ENCODE measurements around the gene TNS1. TPM values are rescaled to one million over a fixed set of nuclear protein-coding genes. Genes with fewer than 3 reads are reported as not detected.

The TNS1 gene
- total and polyA plus RNA-seq, 2 experiments from 2014 or later, result 16.2 to 27.6 TPM

DNA sequence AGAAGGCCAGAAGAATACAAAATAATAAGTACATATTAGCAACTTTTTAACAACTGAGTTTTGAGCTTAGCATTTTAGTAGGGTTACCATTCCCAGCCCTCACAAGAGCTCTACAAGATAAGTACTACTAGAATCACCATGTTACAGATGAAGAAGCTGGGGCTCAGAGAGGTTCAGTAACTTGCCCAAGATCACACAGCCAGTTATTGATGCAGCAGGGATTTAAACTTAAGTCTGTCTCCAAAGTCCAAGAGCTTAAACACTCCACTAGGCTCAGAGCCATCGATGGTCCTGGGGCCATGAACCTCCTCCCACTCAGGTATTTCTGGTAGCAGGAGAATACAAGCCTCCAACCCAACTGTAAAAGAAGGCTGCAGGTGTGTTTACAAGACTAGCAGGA, 30.8 kb downstream of the TNS1 start:
- DNase-seq (ENCODE audit: low spot score), result no peak
- no peak overlapping the region for H3K27ac ChIP-seq
- no peak for TF ChIP-seq EZH2phosphoT487 (IDR thresholded peaks at IDR 0.05; ENCODE audit: low read depth, severe bottlenecking, unreplicated experiment)
- TF ChIP-seq EZH2 (IDR thresholded peaks at IDR 0.05; ENCODE audit: borderline replicate concordance), result no peak
- no peak for TF ChIP-seq CTCF (IDR thresholded peaks at IDR 0.05; ENCODE audit: poor library complexity)
- H3K9me3 ChIP-seq (ENCODE audit: low read depth), result no peaks in the 10 kb centered on the region
- H3K79me2 ChIP-seq, result peaks cover 26% of the 10 kb centered on the region
- no peaks in the 10 kb centered on the region for H3K27me3 ChIP-seq
- no peaks in the 10 kb centered on the region for H4K20me1 ChIP-seq (ENCODE audit: insufficient read depth, poor library complexity, severe bottlenecking)
- H3K9me2 ChIP-seq (replicated peaks; ENCODE audit: insufficient read depth), result no peaks in the 10 kb centered on the region
- H3K4me1 ChIP-seq (ENCODE audit: insufficient read depth), result peaks cover 4% of the 10 kb centered on the region
- 61% methylated on average over 1 of the region's 1 CpG for WGBS (ENCODE audit: low lambda C conversion rate, missing lambda C conversion rate)
- no peak overlapping the region for H3K4me2 ChIP-seq
- H2AFZ ChIP-seq, result no peak overlapping the region
- H3K36me3 ChIP-seq (replicated peaks; ENCODE audit: insufficient read depth, low read depth), result no peaks in the 10 kb centered on the region
- no peak overlapping the region for H3K4me3 ChIP-seq

DNA sequence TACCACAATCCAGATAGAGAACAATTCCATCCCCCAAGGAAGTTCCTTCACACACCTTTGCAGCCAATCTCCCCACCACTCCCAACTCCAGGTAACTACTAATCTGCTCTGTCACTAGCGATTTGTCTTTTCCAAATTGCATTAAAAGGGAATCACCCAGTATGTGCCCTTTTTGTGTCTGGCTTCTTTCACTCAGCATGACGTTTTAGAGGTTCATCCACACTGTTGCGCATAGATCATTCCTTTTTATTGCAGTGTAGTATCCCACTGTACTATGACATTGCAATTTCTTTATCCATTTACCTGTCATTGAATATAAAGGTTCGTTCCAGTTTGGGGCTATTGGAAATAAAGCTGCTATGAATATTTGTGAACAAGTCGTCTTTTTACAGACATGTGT, 31.6 kb downstream of the TNS1 start:
- Histone ChIP-seq H3K9me3 (ENCODE audit: low read depth) (no peaks in the 10 kb centered on the region), H4K20me1 (ENCODE audit: insufficient read depth, poor library complexity, severe bottlenecking) (no peaks in the 10 kb centered on the region), H2AFZ (no peak overlapping the region), H3K27ac (no peak overlapping the region), H3K9me2 (replicated peaks; ENCODE audit: insufficient read depth) (no peaks in the 10 kb centered on the region), H3K4me3 (no peak overlapping the region), H3K36me3 (replicated peaks; ENCODE audit: insufficient read depth, low read depth) (no peaks in the 10 kb centered on the region), H3K79me2 (peaks cover 26% of the 10 kb centered on the region), H3K4me2 (no peak overlapping the region), H3K27me3 (no peaks in the 10 kb centered on the region), H3K4me1 (ENCODE audit: insufficient read depth) (peaks cover 10% of the 10 kb centered on the region)
- DNase-seq (ENCODE audit: low spot score), result no peak
- 81% methylated on average over 5 of the region's 5 CpGs for WGBS (ENCODE audit: low lambda C conversion rate, missing lambda C conversion rate)
- TF ChIP-seq EZH2phosphoT487 (IDR thresholded peaks at IDR 0.05; ENCODE audit: low read depth, severe bottlenecking, unreplicated experiment) (no peak), CTCF (IDR thresholded peaks at IDR 0.05; ENCODE audit: poor library complexity) (no peak), EZH2 (IDR thresholded peaks at IDR 0.05; ENCODE audit: borderline replicate concordance) (no peak)

- Histone ChIP-seq H3K27ac (no peak overlapping the region), H3K4me1 (ENCODE audit: insufficient read depth) (peaks cover 19% of the 10 kb centered on the region), H3K4me2 (no peak overlapping the region), H3K27me3 (no peaks in the 10 kb centered on the region), H3K79me2 (peaks cover 26% of the 10 kb centered on the region), H3K9me3 (ENCODE audit: low read depth) (no peaks in the 10 kb centered on the region), H3K4me3 (no peak overlapping the region), H2AFZ (no peak overlapping the region), H3K9me2 (replicated peaks; ENCODE audit: insufficient read depth) (no peaks in the 10 kb centered on the region), H4K20me1 (ENCODE audit: insufficient read depth, poor library complexity, severe bottlenecking) (no peaks in the 10 kb centered on the region), H3K36me3 (replicated peaks; ENCODE audit: insufficient read depth, low read depth) (no peaks in the 10 kb centered on the region)
- TF ChIP-seq CTCF (IDR thresholded peaks at IDR 0.05; ENCODE audit: poor library complexity), result no peak
- no peak for TF ChIP-seq EZH2 (IDR thresholded peaks at IDR 0.05; ENCODE audit: borderline replicate concordance)
- TF ChIP-seq EZH2phosphoT487 (IDR thresholded peaks at IDR 0.05; ENCODE audit: low read depth, severe bottlenecking, unreplicated experiment), result no peak
- DNase-seq (ENCODE audit: low spot score), result no peak
These were observed 32.6 kb downstream of the TNS1 start for GRCh38 chr2:217970206-217970605.

DNA sequence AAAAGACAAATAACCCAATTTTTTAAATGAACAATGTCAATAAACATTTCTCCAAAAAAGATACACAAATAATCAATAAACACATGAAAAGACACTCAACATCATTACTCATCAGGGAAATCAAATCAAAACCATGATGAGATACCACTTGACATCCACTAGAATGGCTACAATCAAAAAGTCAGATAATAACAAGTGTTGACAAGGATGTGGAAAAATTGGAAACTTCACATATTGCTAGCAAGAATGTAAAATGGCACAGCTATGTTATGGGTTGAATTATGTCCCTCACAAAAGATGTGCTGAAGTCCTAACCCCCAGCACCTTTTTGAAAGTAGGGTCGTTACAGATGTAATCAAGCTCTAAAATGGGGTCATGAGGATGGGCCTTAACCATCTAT, 33.2 kb downstream of the TNS1 start:
- no peaks in the 10 kb centered on the region for H3K27me3 ChIP-seq
- H3K9me3 ChIP-seq (ENCODE audit: low read depth), result no peaks in the 10 kb centered on the region
- H3K4me3 ChIP-seq, result no peak overlapping the region
- H3K79me2 ChIP-seq, result peaks cover 26% of the 10 kb centered on the region
- no peaks in the 10 kb centered on the region for H3K36me3 ChIP-seq (replicated peaks; ENCODE audit: insufficient read depth, low read depth)
- H3K4me2 ChIP-seq, result no peak overlapping the region
- DNase-seq (ENCODE audit: low spot score), result no peak
- WGBS (ENCODE audit: low lambda C conversion rate, missing lambda C conversion rate), result 87% methylated on average over 1 of the region's 1 CpG
- H3K27ac ChIP-seq, result no peak overlapping the region
- TF ChIP-seq CTCF (IDR thresholded peaks at IDR 0.05; ENCODE audit: poor library complexity), result no peak
- TF ChIP-seq EZH2 (IDR thresholded peaks at IDR 0.05; ENCODE audit: borderline replicate concordance), result no peak
- no peak for TF ChIP-seq EZH2phosphoT487 (IDR thresholded peaks at IDR 0.05; ENCODE audit: low read depth, severe bottlenecking, unreplicated experiment)
- no peak overlapping the region for H2AFZ ChIP-seq
- H4K20me1 ChIP-seq (ENCODE audit: insufficient read depth, poor library complexity, severe bottlenecking), result no peaks in the 10 kb centered on the region
- H3K9me2 ChIP-seq (replicated peaks; ENCODE audit: insufficient read depth), result no peaks in the 10 kb centered on the region
- peaks cover 25% of the 10 kb centered on the region for H3K4me1 ChIP-seq (ENCODE audit: insufficient read depth)

All from hepatocyte (in vitro differentiated cells).